Measurements from ENCODE around the gene ZNF474.
A peak's percentile ranks its signal among the peaks of the same experiment; 100 is the strongest.
"Not testable (repeated sequence)": the region's sequence is repeated elsewhere in the genome, so short reads cannot be mapped to it uniquely, and the experiment has no call there.

ZNF474 gene

GRCh38 chr5:122129306-122129705, at the start of gene ZNF474:
Gene ZNF474, plus strand, starts transcription at chr5:122129546. Its CDS starts 22,445 bp downstream, at chr5:122151991.
- peak; percentile 80 for DNase-seq (ENCODE audit: low spot score)

GRCh38 chr5:122081541-122081940, 47.8 kb upstream of the ZNF474 start:
- DNase-seq (ENCODE audit: low spot score), result no peak

- DNase-seq (ENCODE audit: low spot score), result no peak
Observed at GRCh38 chr5:122083535-122083934, 45.8 kb upstream of the ZNF474 start.

GRCh38 chr5:122085041-122085440, 44.3 kb upstream of the ZNF474 start:
- DNase-seq (ENCODE audit: low spot score), result no peak

GRCh38 chr5:122089096-122090013, 40.0 kb upstream of the ZNF474 start:
- DNase-seq (ENCODE audit: low spot score), result no peak

- DNase-seq (ENCODE audit: low spot score), result no peak
Observed at GRCh38 chr5:122091936-122092600, 37.3 kb upstream of the ZNF474 start.

- DNase-seq (ENCODE audit: low spot score), result no peak
Observed at GRCh38 chr5:122093415-122094180, 35.7 kb upstream of the ZNF474 start.

GRCh38 chr5:122094251-122094650, 35.1 kb upstream of the ZNF474 start:
- DNase-seq (ENCODE audit: low spot score), result not testable (repeated sequence)

- DNase-seq (ENCODE audit: low spot score), result no peak
Observed at GRCh38 chr5:122095158-122095557, 34.2 kb upstream of the ZNF474 start.

- no peak for DNase-seq (ENCODE audit: low spot score)
Observed at GRCh38 chr5:122097391-122097790, 32.0 kb upstream of the ZNF474 start.

GRCh38 chr5:122099060-122099790, 30.1 kb upstream of the ZNF474 start:
- DNase-seq (ENCODE audit: low spot score), result no peak

GRCh38 chr5:122101636-122102285, 27.6 kb upstream of the ZNF474 start:
- no peak for DNase-seq (ENCODE audit: low spot score)

GRCh38 chr5:122102825-122103224, 26.5 kb upstream of the ZNF474 start:
- no peak for DNase-seq (ENCODE audit: low spot score)

GRCh38 chr5:122105909-122106308, 23.4 kb upstream of the ZNF474 start:
- no peak for DNase-seq (ENCODE audit: low spot score)

GRCh38 chr5:122107016-122107415, 22.3 kb upstream of the ZNF474 start:
- DNase-seq (ENCODE audit: low spot score), result no peak

- no peak for DNase-seq (ENCODE audit: low spot score)
Observed at GRCh38 chr5:122110987-122111386, 18.4 kb upstream of the ZNF474 start.

GRCh38 chr5:122111460-122111859, 17.9 kb upstream of the ZNF474 start:
- no peak for DNase-seq (ENCODE audit: low spot score)

GRCh38 chr5:122112063-122112462, 17.3 kb upstream of the ZNF474 start:
- no peak for DNase-seq (ENCODE audit: low spot score)

GRCh38 chr5:122112733-122113558, 16.4 kb upstream of the ZNF474 start:
- DNase-seq (ENCODE audit: low spot score), result no peak

GRCh38 chr5:122114501-122114900, 14.8 kb upstream of the ZNF474 start:
- no peak for DNase-seq (ENCODE audit: low spot score)

Data from left forelimb (tissue), 1 donor.